Lower leg skin (tissue), 4 donors: ENCODE measurements around the gene PGF. TPM values are rescaled to one million over a fixed set of nuclear protein-coding genes. Genes with fewer than 3 reads are reported as not detected.

Source experiments
- DNase-seq, 2 donors: peaks; one replicate each; pipeline ENCODE4 v3.0.0-alpha.2; 2019; ENCODE audit warnings: low spot score in 2 of 2
- H3K4me3 ChIP-seq: fragments of 200-600 bp; sonication (generic); 2 replicates; pipeline ENCODE4 v1.5.1; 2017; ENCODE audit warnings: mild to moderate bottlenecking, low read depth; ENCODE audit not compliant: poor library complexity, severe bottlenecking
- CTCF ChIP-seq, 3 donors: fragments of 450-650 bp; IDR thresholded peaks; one replicate each; pipeline ENCODE4 v1.5.1; 2016; ENCODE audit warnings: antibody characterized with exemption in 3 of 3, mild to moderate bottlenecking in 3 of 3, moderate library complexity in 2 of 3
- POLR2A ChIP-seq, 2 donors: fragments of 450-650 bp; IDR thresholded peaks; one replicate each; pipeline ENCODE4 v1.6.1; 2016 to 2017; ENCODE audit warnings: antibody characterized with exemption in 2 of 2, mild to moderate bottlenecking in 1 of 2, moderate library complexity in 1 of 2
- WGBS, 2 donors: methylation state at CpG; one replicate each; pipeline ENCODE4 v1.1.5; 2018; 5-methylcytosine and 5-hydroxymethylcytosine counted together
- intact Hi-C: fragments of 100-400 bp; cut with DNase I; formaldehyde crosslinking; loops from one replicate; pipeline ENCODE4 v1.15.0; 2023; ENCODE audit warnings: low total_unique reads
- total RNA-seq, 4 donors: library from RNA; depleted of rRNA; stranded (reverse); fragments of >200 nt; gene quantifications; one replicate each; pipeline ENCODE4 v1.1.0, GENCODE V29; 2016

The PGF gene
- total RNA-seq, 4 donors from 2014 or later = 9.8 to 22.3 (median 14.0) TPM

- H3K4me3 ChIP-seq = no peak overlapping the region
- no peak for DNase-seq
- WGBS, 2 donors = 61 to 72% methylated on average over 9 to 12 of the region's 12 CpGs
- intact Hi-C loops = loop anchor here (5.0 kb wide), 1 partner anchor 45 kb away; no protein-coding TSS in a partner anchor
- TF ChIP-seq POLR2A (IDR thresholded peaks at IDR 0.05) (no peak), CTCF (IDR thresholded peaks at IDR 0.05) (no peak)
Measured at GRCh38 chr14:74906925-74907521, 48.4 kb downstream of the PGF start.

- no peak overlapping the region for H3K4me3 ChIP-seq
- WGBS, 2 donors = 43 to 44% methylated on average over 12 to 14 of the region's 14 CpGs
- peak; percentile 63 to 95 for DNase-seq
- peak in 1 of 3 donors; percentile 68 for TF ChIP-seq CTCF (IDR thresholded peaks at IDR 0.05)
- TF ChIP-seq POLR2A (IDR thresholded peaks at IDR 0.05) = no peak
- intact Hi-C loops = loop anchor here (5.0 kb wide), 1 partner anchor 43 kb away; no protein-coding TSS in a partner anchor
Measured at GRCh38 chr14:74905595-74906142, 49.7 kb downstream of the PGF start.

GRCh38 chr14:74904635-74905503, 50.5 kb downstream of the PGF start:
- DNase-seq = peak in 1 of 2 donors; percentile 81
- TF ChIP-seq POLR2A (IDR thresholded peaks at IDR 0.05) = no peak
- no peak for TF ChIP-seq CTCF (IDR thresholded peaks at IDR 0.05)

GRCh38 chr14:74902941-74903705, 52.3 kb downstream of the PGF start:
- intact Hi-C loops = no loop called here

More at GRCh38 chr14:74904635-74905503, 50.5 kb downstream of the PGF start:
- WGBS, 2 donors = 63 to 70% methylated on average over 6 of the region's 6 CpGs
- no peak overlapping the region for H3K4me3 ChIP-seq
- intact Hi-C loops = loop anchor here (5.0 kb wide), 1 partner anchor 43 kb away; no protein-coding TSS in a partner anchor

More at GRCh38 chr14:74902941-74903705, 52.3 kb downstream of the PGF start:
- H3K4me3 ChIP-seq = no peak overlapping the region
- DNase-seq = peak in 1 of 2 donors; percentile 48
- no peak for TF ChIP-seq CTCF (IDR thresholded peaks at IDR 0.05)
- no peak for TF ChIP-seq POLR2A (IDR thresholded peaks at IDR 0.05)
- WGBS, 2 donors = 66 to 72% methylated on average over 10 of the region's 10 CpGs
